Sigmoid colon (tissue), 7 donors: ENCODE results near the gene EIF1AD. TPM values are rescaled to one million over a fixed set of nuclear protein-coding genes. Genes with fewer than 3 reads are reported as not detected.

ENCODE experiments used
- DNase-seq: peaks from one replicate; pipeline ENCODE4 v3.0.0-alpha.2; 2019
- H3K27ac ChIP-seq, 4 donors: fragments of 200-600 bp; sonication (generic); one replicate each; pipeline ENCODE4 v1.5.1; 2016 to 2019; ENCODE audit warnings: mild to moderate bottlenecking in 1 of 4
- H3K27me3 ChIP-seq, 3 donors: fragments of 200-600 bp; sonication (generic); one replicate each; pipeline ENCODE4 v1.5.1; 2019; ENCODE audit warnings: mild to moderate bottlenecking in 1 of 3
- H3K36me3 ChIP-seq, 4 donors: fragments of 200-600 bp; sonication (generic); one replicate each; pipeline ENCODE4 v1.5.1; 2016 to 2019
- H3K4me1 ChIP-seq, 4 donors: fragments of 200-600 bp; sonication (generic); one replicate each; pipeline ENCODE4 v1.5.1; 2017 to 2019
- H3K4me3 ChIP-seq, 4 donors: fragments of 200-600 bp; sonication (generic); one replicate each; pipeline ENCODE4 v1.5.1; 2017 to 2019; ENCODE audit warnings: mild to moderate bottlenecking in 2 of 4, moderate library complexity in 1 of 4
- H3K9me3 ChIP-seq, 4 donors: fragments of 200-600 bp in 3 of 4; sonication (generic) in 3 of 4; one replicate each; pipeline versions ENCODE4 v1.5.1 to v1.6.1; 2013 to 2019
- CTCF ChIP-seq, 4 experiments: fragments of 450-650 bp in 3 of 4; fragments of 200-600 bp in 1 of 4; IDR thresholded peaks; one replicate each; pipeline ENCODE4 v1.5.1; 2016 to 2019; ENCODE audit warnings: antibody characterized with exemption in 4 of 4, mild to moderate bottlenecking in 3 of 4, moderate library complexity in 2 of 4
- EP300 ChIP-seq, 4 donors: sonication (generic); formaldehyde crosslinking; IDR thresholded peaks; one replicate each; pipeline ENCODE4 v1.6.1; 2017; ENCODE audit warnings: antibody characterized with exemption in 4 of 4
- POLR2A ChIP-seq, 2 donors: fragments of 450-650 bp; IDR thresholded peaks; one replicate each; pipeline ENCODE4 v1.6.1; 2016; ENCODE audit warnings: antibody characterized with exemption in 2 of 2, mild to moderate bottlenecking in 2 of 2, moderate library complexity in 2 of 2
- POLR2AphosphoS5 ChIP-seq, 4 donors: sonication (generic); formaldehyde crosslinking; IDR thresholded peaks; one replicate each; pipeline ENCODE4 v1.6.1; 2017; ENCODE audit warnings: antibody characterized with exemption in 4 of 4
- WGBS, 2 donors: extraction: QIAGEN DNeasy Blood & Tissue Kit; methylation state at CpG; one replicate each; pipeline ENCODE4 v1.1.7; 2013; 5-methylcytosine and 5-hydroxymethylcytosine counted together
- intact Hi-C: fragments of 100-400 bp; cut with DNase I; formaldehyde crosslinking; loops from one replicate; pipeline ENCODE4 v1.15.1; 2023
- polyA plus RNA-seq, 3 donors: library from polyadenylated mRNA; stranded (reverse); fragments of 200-250 nt; gene quantifications; one replicate each; pipeline ENCODE4 v1.2.3, GENCODE V29; 2013
- total RNA-seq, 4 donors: library from RNA; depleted of rRNA; stranded (reverse); fragments of >200 nt; gene quantifications; one replicate each; pipeline ENCODE4 v1.1.0, GENCODE V29; 2016
- donor health status: healthy with polysubstance abuse.
- donor health status: Bipolar disorder and iron deficiency.
- donor health status: healthy.

The EIF1AD gene
- total and polyA plus RNA-seq, 7 donors: 13.8 to 26.0 (median 20.4) TPM

GRCh38 chr11:66020618-66021357, 18.8 kb upstream of the EIF1AD start:
- Histone ChIP-seq H3K27me3 (no peaks in the 10 kb centered on the region), H3K4me3 (no peak overlapping the region), H3K36me3 (no peaks in the 10 kb centered on the region), H3K4me1 (peaks cover 0 to 9% (median 9%) of the 10 kb centered on the region in 4 donors), H3K9me3 (no peaks in the 10 kb centered on the region), H3K27ac (no peak overlapping the region)
- intact Hi-C loops: no loop called here
- DNase-seq: no peak
- TF ChIP-seq EP300 (IDR thresholded peaks at IDR 0.05) (no peak), CTCF (IDR thresholded peaks at IDR 0.05) (no peak), POLR2A (IDR thresholded peaks at IDR 0.05) (no peak), POLR2AphosphoS5 (IDR thresholded peaks at IDR 0.05) (no peak)
- 79 to 85% methylated on average over 25 of the region's 25 CpGs for WGBS, 2 donors

GRCh38 chr11:66020212-66020611, 18.3 kb upstream of the EIF1AD start:
- TF ChIP-seq EP300 (IDR thresholded peaks at IDR 0.05) (no peak), POLR2AphosphoS5 (IDR thresholded peaks at IDR 0.05) (no peak), CTCF (IDR thresholded peaks at IDR 0.05) (no peak), POLR2A (IDR thresholded peaks at IDR 0.05) (no peak)
- WGBS, 2 donors: 70 to 74% methylated on average over 8 of the region's 8 CpGs

GRCh38 chr11:66017321-66017720, 15.4 kb upstream of the EIF1AD start:
- no peak for TF ChIP-seq POLR2A (IDR thresholded peaks at IDR 0.05)
- H3K27ac ChIP-seq: no peak overlapping the region
- DNase-seq: no peak
- intact Hi-C loops: no loop called here
- 69 to 87% methylated on average over 4 of the region's 4 CpGs for WGBS, 2 donors
- peaks cover 0 to 4% (median 3%) of the 10 kb centered on the region in 4 donors for H3K4me1 ChIP-seq
- no peaks in the 10 kb centered on the region for H3K36me3 ChIP-seq
- peaks cover 7 to 18% (median 17%) of the 10 kb centered on the region in 3 donors for H3K27me3 ChIP-seq
- H3K9me3 ChIP-seq: no peaks in the 10 kb centered on the region
- H3K4me3 ChIP-seq: no peak overlapping the region

More at GRCh38 chr11:66020212-66020611, 18.3 kb upstream of the EIF1AD start:
- peaks cover 0 to 9% (median 9%) of the 10 kb centered on the region in 4 donors for H3K4me1 ChIP-seq
- H3K4me3 ChIP-seq: no peak overlapping the region
- H3K27ac ChIP-seq: no peak overlapping the region
- H3K27me3 ChIP-seq: no peaks in the 10 kb centered on the region
- no peaks in the 10 kb centered on the region for H3K9me3 ChIP-seq
- intact Hi-C loops: no loop called here
- no peaks in the 10 kb centered on the region for H3K36me3 ChIP-seq
- DNase-seq: no peak

- WGBS, 2 donors: 89 to 90% methylated on average over 10 of the region's 10 CpGs
- no peak overlapping the region for H3K4me3 ChIP-seq
- no peaks in the 10 kb centered on the region for H3K9me3 ChIP-seq
- H3K4me1 ChIP-seq: peaks cover 0 to 6% (median 5%) of the 10 kb centered on the region in 4 donors
- no peak overlapping the region for H3K27ac ChIP-seq
- TF ChIP-seq POLR2A (IDR thresholded peaks at IDR 0.05): no peak
- TF ChIP-seq POLR2AphosphoS5 (IDR thresholded peaks at IDR 0.05): no peak
- no peak for TF ChIP-seq CTCF (IDR thresholded peaks at IDR 0.05)
- no peak for TF ChIP-seq EP300 (IDR thresholded peaks at IDR 0.05)
- intact Hi-C loops: no loop called here
- H3K36me3 ChIP-seq: no peaks in the 10 kb centered on the region
- H3K27me3 ChIP-seq: peaks cover 13 to 24% (median 22%) of the 10 kb centered on the region in 3 donors
- no peak for DNase-seq
These were observed 14.8 kb upstream of the EIF1AD start for GRCh38 chr11:66016793-66017177.

GRCh38 chr11:66015936-66016792, 14.2 kb upstream of the EIF1AD start:
- Histone ChIP-seq H3K27ac (no peak overlapping the region), H3K4me3 (no peak overlapping the region), H3K9me3 (no peaks in the 10 kb centered on the region), H3K36me3 (no peaks in the 10 kb centered on the region), H3K4me1 (peaks cover 0 to 11% (median 8%) of the 10 kb centered on the region in 4 donors), H3K27me3 (peaks cover 15 to 29% (median 27%) of the 10 kb centered on the region in 3 donors)
- 85 to 90% methylated on average over 18 of the region's 18 CpGs for WGBS, 2 donors
- no peak for TF ChIP-seq EP300 (IDR thresholded peaks at IDR 0.05)
- TF ChIP-seq CTCF (IDR thresholded peaks at IDR 0.05): no peak
- no peak for TF ChIP-seq POLR2AphosphoS5 (IDR thresholded peaks at IDR 0.05)
- no peak for TF ChIP-seq POLR2A (IDR thresholded peaks at IDR 0.05)
- DNase-seq: no peak
- intact Hi-C loops: no loop called here
